HG03103 (cell line): Measurements from ENCODE around the gene AMN1.
"Not testable (repeated sequence)": the region's sequence is repeated elsewhere in the genome, so short reads cannot be mapped to it uniquely, and the experiment has no call there.

Source experiments
- ATAC-seq: cut with Tn5 transposase; IDR thresholded peaks from one replicate; pipeline ENCODE4 v1.9.1; 2021; ENCODE audit warnings: low read depth; ENCODE audit not compliant: unreplicated experiment

Gene AMN1

DNA sequence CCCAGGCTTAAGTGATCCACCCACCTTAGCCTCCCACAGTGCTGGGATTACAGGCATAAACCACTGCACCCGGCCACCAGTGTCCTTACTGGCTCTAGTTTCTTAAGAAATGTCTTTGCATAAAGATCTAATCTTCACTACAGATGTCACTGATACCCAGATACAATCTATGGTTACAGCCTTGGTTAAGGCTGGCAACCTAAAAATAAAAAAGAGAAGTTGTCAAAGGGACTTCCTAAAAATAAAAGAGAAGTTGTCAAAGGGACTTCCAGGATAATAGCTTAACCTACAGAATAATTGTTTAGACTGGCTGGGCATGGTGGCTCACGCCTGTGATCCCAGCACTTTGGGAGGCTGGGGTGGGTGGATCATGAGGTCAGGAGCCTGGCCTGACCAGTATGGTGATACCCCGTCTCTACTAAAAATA, 41.7 kb downstream of the AMN1 start:
- ATAC-seq: peak; percentile 77

DNA sequence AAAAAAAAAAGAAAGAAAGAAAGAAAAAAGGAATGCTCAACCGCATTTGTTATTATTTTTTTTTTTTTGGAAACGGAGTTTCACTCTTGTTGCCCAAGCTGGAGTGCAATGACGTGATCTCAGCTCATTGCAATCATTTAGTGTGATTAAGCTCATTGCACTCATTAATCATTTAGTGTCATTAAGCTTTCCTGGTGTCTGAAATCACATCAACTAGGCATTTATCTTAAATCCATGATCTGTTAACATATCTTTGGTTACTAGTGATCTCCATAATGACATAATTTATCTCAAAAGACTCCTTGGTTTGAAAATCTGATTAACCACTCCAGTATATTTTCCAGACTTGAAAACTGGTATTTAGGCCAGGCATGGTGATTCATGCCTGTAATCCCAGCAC, 43.0 kb downstream of the AMN1 start:
- no peak for ATAC-seq

DNA sequence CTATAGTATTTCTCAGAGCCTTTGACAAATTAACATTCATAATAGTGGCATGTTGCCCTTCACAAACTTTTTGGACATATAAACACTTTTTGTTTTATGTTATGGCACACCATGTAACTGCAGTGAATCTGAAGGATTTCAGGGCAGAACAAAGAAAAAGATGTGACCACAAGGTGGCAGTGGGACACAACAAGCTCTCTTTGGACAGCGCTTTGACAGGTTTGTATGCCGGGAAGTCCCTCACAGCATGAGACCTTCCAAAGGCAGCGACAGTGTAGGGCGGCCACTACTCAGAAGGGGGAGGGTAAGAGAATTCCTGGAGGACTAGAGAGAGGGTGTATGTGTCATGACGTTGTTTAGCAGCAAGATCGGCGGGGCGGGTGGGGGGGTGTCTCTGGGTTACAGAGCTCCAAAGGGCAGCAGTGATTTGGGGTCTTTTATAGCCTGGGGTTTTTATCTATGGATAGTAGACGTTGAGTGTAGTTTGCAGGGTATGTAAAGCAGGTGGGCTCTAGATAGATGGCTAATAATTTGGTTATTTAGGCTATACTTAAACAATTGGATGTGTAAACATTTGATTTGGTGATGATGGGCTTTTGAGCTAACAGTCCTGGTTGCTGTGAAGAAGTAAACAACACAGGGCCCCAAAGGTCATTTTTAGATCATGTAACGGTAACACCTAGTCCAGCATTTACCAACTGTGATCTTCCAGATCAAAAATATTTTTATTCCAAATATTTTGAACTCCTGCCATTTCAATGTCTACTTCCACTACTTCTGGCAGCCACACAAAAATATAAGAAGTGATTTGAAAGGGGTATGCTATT, 46.5 kb downstream of the AMN1 start:
- ATAC-seq: peak; percentile 75

DNA sequence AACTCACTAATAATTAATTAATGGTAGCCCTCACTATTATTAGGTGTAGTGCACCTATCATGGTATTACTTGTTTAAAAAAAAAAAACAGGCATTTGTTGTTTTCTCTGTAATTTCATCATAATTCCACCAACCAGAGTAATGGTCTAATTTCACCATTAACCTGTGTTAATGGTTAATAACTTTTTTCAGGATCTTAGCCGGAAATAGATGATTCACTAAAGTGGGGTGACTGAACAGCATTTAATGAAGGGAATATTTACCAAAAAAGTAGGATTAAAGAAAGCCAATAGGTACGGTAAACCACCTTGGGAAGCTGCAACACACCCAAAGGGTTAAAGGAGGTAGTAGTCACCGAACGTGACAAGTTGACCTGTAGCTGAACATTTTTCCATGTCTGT, 56.3 kb downstream of the AMN1 start:
- no peak for ATAC-seq

DNA sequence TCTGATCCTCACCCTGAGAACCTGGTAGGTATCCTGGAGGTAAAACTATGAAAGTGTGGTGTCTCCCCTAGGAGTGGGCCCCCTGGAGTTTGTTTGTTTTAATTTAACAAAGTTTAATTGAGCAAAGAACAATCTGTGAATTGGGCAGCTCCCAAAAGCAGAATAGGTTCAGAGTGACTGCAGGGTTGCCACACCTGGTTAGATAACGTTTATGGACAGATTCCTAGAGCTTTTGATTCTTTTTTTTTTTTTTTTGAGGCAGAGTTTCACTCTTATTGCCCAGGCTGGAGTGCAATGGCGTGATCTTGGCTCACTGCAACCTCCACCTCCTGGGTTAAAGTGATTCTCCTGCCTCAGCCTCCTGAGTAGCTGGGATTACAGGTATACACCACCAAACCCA, 59.2 kb downstream of the AMN1 start:
- not testable (repeated sequence) for ATAC-seq

DNA sequence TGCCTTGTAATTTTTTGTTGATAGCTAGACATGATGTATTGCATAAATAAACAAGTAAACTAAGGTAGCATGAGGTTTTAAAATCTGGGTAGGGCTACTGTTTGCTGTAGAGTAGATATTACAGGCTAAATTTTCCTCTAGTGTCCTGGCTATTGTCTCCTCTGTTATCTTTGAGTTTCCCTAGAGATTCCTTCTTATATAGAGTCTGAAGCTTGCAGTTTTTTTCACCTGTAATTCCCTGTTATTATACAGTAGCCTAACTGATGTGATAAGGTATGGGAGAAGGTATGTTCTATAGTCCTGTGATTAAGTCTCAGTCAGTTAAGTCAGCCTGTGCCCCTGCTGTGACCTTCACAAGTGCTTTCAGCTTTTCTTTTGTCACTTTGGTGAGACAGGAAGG, 59.8 kb downstream of the AMN1 start:
- ATAC-seq: no peak

DNA sequence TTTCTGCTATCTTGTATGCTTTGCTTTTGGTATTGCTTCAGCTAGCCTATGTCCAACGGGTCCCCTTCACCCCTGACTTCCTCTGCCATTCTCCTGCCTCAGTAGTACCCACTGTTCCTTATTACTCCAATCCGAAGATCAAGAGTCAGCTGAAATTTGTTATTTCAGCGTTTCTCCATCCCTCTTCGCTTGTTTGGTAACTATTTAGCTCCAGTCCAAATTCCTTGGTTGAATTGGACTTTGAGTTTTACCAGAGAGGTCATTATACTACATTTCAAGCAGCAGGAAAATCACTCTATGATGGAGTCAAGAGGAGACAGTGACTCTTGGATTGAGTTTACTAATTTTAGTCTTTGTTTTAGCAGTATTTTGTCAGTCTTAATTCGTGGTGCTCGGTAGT, 64.8 kb downstream of the AMN1 start:
- no peak for ATAC-seq

DNA sequence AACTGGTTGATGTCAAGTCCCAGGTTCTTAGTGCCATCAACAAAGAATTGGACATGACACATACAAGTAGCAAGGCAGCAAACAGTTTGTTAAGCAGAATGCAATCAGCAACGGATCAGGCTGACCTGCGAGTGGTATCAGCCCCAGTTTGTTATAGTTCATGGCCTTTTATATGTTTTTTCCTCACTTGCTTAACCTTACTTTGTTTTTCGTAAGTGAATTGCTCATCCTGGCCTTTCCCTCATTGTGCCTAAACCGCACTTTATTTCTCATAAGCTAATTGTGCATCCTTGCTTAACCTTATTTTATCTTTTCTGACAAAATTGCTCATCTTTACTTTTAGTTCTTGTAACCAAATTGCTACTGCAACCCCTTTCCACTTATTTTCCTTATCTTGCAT, 65.2 kb downstream of the AMN1 start:
- no peak for ATAC-seq

DNA sequence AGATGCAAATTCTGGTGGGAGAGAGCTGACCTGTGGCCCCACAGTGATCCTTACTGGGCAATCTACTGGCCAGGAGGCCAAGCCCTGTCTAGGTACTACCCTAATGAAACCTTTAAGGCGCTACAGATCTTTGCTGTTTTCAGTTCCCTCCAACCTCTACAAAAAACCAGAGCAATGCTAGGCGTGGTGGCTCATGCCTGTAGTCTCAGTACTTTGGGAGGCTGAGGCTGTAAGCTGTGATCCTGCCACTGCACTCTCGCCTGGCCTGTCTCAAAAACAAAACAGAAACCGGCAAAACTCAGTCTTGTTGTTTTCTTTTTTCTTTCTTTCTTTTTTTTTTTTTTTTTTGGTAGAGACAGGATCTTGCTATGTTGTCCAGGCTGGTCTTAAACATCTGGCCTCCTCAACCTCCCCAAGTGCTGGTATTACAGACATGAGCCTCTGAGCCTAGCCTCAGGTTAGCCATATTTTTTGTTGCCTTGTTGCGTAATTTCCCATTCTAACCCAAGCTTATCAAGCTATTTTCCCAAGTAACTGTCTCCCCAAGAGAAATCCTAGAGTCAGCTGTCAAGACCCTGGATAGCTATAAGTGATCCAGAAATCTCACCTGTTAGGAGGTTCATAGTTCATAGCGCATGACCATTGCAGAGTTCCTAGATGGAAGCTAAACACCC, 66.5 kb downstream of the AMN1 start:
- ATAC-seq: no peak

DNA sequence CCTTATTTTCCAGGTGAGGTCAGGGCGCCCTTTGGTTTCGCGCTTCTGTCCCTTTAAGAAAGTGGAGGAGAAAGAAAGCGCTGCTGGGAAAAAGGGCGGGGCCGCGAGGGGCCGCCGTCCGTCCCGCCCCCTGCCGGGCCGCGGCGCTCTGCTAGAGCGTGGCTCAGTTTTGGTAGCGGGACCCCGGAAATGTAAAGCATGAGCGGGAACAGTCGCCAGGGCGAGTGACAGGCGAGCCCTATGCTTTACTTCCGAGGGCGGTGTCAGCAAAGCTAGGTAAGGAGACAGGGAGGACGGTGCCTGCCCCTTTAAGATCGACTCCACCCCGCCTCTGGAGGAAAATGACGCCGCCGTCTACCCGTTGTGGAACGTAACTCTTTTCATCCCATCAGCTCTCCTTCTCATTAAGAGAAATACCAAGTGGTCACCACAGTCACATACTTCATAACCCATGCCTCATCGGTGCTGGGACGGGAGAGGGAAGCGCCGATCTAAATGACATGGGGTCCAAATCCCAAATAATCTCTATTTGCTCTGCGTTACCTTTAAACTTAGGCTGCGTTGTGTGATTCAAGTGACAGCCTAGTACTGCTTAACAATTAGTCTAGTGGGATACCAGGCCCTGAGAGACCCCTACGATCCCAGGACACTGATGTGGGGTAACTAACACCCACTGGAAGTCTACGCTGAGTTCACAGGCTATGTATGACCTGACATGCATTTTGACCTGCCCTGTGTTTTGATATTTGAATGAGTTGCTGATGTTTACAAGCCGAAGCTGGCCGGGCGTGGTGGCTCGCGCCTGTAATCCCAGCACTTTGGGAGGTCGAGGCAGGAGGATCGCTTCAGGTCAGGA, 69.5 kb downstream of the AMN1 start, which contains the start of gene ETFBKMT:
Gene ETFBKMT (plus strand): TSS at position 602 of the 856 bp plus-strand sequence. CDS start 2,266 bp downstream, outside the sequence.
- ATAC-seq: peak; percentile 99

DNA sequence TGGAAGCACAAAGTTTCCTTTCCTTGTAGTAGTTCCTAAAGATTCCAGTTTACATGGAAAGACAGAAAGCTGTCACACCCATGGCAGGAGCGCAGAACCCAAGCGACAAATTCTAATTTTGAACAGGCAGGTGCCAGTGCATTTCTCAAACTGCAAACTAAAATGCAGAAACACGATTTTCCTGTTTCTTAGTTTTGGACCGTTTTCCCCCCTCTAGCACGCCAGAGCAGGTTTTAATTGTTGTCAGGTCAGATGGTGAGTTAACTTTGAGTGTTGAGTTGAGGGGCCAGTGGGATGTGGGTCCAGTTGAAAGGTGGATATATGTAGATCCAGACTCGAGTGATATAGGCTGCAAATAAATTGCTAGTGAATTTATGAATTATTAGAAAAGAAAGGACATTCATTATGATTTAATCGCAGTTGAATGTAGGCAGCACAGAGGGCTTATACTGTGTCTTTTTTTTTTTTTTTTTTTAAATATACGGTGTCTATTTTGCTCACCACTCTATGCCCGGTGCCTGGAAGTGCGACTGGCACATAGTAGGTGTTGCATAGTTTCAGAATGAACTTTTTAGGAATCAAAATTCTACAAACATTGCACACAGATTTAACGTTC, 70.2 kb downstream of the AMN1 start:
- no peak for ATAC-seq

DNA sequence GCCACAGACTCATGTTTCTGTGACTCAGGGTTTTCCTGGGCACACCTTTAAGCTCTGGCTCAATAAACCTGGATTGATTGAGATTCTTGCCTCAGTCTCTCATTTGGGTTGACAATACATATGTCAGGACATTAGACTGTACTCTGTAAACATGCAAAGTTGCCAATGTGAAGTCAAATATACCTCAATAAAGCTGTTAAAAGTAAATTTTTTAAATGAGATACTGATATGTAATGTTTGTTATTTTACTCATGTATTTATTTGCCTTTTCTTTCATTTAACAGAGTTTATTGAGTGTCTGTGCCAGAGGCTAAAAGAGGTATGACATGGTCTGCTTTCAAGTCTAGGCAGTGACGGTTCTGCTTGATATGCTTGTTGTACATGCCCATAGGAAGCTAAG, 73.0 kb downstream of the AMN1 start:
- ATAC-seq: no peak

DNA sequence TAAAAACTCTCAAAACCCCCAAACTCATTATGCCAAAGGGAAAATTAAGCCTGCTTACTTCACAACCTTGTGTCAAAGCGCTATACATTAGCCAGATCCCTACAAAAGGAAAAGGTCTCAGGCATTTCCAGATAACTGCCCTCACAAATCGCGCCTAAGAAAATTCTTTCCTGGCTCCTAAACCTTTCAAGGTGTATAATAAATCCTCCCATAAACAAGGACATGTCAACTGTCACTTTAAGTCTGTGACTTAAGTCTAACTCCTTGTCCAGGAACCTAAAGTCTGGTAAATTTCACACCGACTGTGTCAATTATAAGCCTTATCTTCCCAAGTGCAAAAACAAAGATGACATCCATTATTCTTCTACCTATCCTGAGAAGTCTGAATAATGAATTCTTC, 73.6 kb downstream of the AMN1 start:
- no peak for ATAC-seq

DNA sequence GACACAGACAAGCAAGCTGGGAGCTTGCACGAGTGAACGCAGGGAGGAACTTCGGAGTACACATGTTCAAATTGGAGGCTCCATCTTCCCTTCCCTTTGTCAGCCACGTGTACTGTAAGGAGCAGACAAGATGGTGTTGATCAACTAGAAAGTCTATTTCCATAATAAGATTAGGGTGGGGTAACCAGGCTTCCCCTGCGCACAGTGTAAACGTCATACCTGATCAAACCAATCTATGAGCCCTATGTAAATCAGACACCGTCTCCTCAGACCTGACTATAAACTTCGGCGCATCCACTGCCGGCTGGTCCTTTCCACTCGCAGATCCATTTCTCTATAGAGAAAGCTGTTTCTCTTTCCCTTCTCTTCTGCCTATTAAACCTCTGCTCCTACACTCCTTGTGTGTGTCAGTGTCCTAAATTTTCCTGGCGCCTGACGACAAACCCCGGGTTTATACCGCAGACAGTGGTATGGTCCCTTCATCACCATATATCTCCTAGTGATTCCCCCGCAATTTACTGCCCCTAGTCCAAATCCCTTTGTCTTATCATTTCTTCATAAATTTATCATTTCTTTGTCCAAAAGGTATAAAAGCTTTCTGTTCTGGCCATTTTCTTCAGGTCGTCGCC, 76.8 kb downstream of the AMN1 start:
- no peak for ATAC-seq

DNA sequence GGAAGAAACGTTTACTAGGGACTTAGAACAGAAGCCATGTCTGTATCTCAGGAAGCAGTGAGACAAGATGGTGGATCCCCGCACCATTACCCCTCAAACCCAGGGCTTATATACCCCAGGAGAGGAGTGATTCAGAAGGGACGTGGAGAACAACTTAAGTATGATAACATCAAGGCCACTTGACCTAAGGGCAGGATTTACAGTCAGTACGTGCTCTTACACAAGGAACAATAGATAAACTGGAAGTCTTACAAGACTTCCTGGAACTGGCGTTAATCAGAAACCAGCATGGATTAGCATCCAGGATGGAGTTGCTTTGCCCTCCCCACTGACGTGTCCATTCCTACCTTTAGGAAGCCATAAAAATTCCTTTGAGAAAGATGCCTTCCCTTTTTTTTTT, 77.9 kb downstream of the AMN1 start:
- ATAC-seq: no peak

DNA sequence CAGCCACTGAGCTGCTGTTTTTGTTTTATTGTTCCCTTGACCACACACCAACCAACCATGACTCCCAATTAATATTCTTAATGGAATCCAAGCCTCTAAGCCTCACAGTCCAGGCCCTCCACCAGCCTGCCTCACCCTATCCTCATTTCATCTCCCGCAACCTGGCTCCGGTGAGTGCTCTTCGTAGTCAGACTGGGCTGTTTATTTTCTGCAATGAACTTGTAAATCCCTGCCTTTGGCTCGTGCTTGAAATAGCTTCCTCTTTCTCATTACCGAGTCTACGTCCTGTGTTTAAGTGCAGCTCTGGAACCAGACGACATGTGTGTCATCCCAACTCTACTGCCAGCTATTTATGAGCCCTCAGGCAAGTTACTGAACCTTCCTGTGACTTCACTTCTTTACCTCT, 81.7 kb downstream of the AMN1 start:
- ATAC-seq: no peak

DNA sequence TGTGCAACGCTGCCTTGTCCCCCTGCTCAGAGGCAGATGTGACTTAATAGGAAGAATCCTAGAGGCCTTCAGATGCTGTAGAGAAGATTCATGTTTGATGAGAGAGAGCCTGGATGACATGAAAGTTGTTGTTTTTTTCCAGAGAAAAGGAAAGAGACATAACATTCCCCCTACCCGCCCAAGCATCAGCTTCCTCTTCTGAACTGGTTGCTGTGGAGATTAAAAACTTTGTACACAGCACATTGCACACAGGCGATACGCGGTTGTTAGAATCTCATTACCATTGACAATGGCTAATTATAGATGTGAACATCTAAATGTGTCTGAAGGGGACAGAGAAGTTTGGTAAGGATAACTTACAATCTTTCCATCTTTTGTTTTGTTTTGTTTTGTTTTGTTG, 82.9 kb downstream of the AMN1 start:
- ATAC-seq: no peak

DNA sequence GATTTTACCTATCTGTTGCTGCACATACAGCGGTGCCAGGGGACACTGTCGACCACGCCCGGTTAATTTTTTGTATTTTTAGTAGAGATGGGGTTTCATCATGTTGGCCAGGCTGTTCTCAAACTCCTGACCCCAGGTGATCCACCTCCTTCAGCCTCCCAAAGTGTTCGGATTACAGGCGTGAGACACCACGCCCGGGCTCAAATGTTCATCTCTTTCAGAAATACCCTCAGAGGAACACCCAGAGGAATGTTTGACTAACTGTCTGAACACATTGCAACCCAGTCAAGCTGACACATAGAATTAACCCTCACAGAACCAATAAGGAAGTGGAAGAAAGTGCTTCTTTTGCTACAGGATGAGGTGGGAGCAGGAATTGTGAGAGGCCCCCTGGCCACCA, 84.3 kb downstream of the AMN1 start:
- ATAC-seq: no peak

DNA sequence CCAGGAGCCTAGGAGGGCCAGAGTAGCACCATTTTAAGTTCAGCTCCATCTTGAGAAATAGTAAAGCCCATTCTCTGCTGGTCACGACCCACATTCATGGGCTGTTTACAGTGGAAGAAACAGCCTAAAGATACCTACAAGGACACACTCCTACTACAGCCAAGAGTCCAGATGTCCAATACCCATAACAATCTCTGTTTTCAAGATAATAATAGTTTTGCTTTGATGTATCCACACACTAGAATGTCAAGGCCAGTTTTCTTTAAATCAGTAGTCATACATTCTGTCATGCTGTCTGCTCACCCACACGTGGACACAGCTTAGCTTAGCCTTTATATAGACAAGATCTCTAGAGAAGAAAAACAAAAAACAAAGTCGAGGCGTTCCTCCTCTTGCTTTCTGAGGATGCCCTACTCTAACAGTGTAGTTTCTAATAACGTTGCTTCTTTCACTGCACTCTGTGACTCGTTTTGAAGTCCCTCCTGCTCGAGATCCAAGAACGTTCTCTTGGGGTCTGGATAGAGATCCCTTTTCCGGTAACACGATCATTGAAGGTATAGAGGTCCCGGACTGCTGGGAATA, 87.2 kb downstream of the AMN1 start:
- no peak for ATAC-seq

DNA sequence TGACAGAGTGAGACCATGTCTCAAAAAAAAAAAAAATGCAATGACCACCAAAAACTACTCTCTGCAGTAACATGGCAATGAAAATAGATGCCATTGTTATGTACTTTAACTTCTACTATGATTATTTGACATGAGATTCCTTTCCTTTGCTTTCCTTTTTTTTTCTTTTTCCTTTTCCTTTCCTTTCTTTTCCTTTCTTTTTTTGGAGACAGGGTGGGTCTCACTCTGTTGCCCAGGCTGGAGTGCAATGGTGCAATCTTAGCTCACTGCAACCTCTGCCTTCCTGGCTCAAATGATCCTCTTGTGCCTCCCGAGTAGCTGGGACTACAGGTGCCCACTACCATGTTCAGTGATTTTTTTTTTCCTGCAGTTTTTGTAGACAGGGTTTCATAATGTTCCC, 94.2 kb downstream of the AMN1 start:
- ATAC-seq: no peak
